T-helper 2 cell treated with Interferon-gamma antibody and Interleukin-4, amounts not matched to agents 100 ng/mL and 5 ng/mL, for 36 hours (primary cell): Measurements from ENCODE around the gene MSI2. TPM values are rescaled to one million over a fixed set of nuclear protein-coding genes. Genes with fewer than 3 reads are reported as not detected.
"Not testable (repeated sequence)": the region's sequence is repeated elsewhere in the genome, so short reads cannot be mapped to it uniquely, and the experiment has no call there.

ENCODE experiments used
- intact Hi-C: fragments of 100-400 bp; cut with micrococcal nuclease; formaldehyde crosslinking; loops from one replicate; pipeline ENCODE4 v1.15.1; 2023
- total RNA-seq: library from RNA; stranded (reverse); gene quantifications from 2 replicates; pipeline ENCODE4 v1.2.3, GENCODE V29; 2022

MSI2 gene
- 140 and 145 TPM in 2 replicates for total RNA-seq

DNA sequence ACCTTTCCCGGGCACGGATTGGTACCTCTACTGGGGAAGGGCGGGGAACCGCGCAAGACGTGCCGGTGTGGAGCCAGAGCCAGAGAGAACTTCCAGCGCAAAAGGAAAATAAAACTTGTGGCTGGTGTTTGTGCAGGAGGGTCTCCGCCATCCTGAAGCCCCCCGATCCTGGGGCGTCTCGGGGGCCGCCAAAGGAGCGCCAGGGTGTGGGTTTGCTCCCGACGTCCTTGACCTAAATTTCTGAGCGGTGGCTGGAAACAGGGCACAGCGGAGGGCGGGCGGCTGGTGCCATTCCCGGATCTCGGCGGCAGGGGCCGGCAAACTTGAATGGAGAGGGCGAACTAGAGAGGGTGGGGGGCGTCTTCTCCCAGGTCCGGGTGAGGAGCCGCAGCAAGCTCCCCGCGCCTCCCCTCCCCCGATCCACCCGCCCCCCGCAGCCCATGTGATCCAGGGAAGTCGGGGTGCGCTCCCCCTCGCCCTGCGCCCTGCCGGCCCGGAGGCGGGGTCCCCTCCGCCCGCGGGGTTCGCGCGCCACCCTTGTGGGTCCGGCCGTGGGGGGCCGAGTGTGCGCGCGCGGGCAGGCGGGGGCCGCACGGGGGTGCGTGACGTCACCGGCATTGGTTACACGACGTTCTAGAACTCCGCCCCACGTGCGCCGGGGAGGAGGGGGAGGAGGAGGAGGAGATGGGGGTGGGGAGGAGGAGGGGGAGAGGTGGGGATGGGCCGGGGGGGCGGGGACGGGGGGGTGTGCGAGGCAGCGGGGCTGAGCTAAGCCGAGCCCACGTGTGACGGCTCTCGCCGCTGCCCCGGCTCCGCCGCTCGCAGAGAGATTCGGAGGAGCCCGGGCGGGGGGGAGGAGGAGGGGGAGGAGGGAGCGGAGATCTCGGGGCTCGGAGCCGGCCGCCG lies at the start of gene MSI2:
Gene MSI2, plus strand, starts transcription at position 748 of the 906 bp plus-strand sequence. CDS start 220 bp downstream, outside the sequence.
- intact Hi-C loops: loop anchor here (5.0 kb wide), 5 partner anchors 169 to 731 kb away; partner anchors contain the start of genes AKAP1, SCPEP1 and VEZF1

GRCh38 chr17:57206928-57207327 lies 49.4 kb upstream of the MSI2 start:
- intact Hi-C loops: no loop called here

DNA sequence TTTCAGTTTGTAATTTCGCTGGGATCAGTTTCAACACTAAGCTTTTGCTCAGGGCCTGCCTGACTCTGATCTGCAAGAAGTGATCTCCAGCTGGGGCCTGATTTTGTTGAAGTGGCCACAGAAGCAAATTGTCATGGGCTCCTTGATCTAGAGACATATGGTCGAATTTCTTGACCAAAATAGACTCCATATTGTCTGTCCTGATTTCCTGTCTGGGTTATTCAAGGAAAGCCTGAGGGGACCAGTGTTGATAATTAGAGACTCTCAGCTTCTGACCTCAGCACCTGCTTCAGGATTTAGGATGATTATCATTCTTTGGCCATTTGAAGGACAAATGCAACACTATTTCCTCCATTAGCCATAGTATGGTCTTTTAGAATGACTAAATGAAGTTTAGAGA lies 48.9 kb upstream of the MSI2 start:
- intact Hi-C loops: no loop called here

- intact Hi-C loops: no loop called here
These were observed 46.1 kb upstream of the MSI2 start for GRCh38 chr17:57210224-57210553.

- intact Hi-C loops: no loop called here
These were observed 45.3 kb upstream of the MSI2 start for GRCh38 chr17:57210972-57211411.

DNA sequence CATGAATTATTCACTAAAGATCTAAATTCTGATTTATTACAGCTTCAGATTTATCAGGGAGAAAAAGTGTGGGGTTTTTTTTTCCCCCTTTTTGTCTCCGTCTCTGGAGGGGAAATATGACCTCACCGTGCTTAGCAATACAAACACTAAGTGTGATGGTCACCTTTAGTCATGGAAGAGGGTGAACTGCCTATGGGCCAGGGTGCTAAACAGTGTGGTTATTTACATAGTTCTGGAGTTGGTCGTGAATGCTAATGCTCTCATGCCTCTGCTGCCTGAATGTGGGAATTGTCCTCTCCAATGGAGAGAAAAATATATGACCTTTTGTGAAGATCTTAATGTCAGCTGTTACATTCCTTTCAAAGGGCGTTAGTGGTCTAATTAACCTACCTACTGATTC lies 44.8 kb upstream of the MSI2 start:
- intact Hi-C loops: no loop called here

GRCh38 chr17:57213180-57213825 lies 43.0 kb upstream of the MSI2 start:
- intact Hi-C loops: no loop called here

GRCh38 chr17:57215317-57215716 lies 41.0 kb upstream of the MSI2 start:
- intact Hi-C loops: no loop called here

DNA sequence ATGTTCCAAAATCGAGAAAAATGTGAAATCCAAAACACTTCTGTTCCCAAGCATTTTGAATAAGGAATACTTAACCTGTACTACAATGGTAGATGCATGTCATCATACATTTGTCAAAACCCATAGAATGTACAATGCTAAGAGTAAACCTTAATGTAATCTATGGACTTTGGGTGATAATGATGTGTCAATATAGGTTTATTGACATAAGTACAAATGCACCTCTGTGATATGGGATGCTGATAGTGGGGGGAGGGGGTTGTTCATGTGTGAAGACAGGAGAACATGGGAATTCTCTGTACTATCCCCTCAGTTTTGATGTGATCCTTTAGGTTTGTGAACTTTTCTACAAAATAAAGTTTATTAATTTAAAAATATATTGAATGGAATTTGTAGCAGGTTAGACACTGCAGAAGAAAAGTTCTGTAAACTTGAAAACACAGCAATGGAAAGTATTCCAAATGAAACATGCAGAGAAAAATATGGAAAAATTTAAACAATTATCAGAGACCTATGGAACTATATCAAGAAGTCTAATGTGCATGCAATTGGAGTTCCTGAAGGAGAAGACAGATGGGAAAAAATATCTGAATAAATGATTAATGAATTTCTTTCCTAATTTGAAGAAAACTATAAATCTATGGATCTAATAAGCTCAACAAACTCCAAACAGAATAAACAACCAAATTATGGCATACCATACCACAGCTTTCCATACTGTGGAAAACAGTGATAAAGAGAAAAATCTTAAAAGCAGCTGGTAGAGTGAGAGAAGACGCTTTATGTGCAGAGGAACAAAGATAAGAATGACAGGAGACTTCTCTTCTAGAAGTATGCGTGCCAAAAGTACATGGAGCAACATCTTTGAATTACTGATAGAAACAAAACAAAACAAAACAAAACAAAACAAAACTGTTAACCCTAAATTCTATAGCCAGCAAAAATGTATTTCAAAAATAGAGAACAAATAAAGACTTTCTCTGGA lies 34.7 kb upstream of the MSI2 start:
- intact Hi-C loops: no loop called here

DNA sequence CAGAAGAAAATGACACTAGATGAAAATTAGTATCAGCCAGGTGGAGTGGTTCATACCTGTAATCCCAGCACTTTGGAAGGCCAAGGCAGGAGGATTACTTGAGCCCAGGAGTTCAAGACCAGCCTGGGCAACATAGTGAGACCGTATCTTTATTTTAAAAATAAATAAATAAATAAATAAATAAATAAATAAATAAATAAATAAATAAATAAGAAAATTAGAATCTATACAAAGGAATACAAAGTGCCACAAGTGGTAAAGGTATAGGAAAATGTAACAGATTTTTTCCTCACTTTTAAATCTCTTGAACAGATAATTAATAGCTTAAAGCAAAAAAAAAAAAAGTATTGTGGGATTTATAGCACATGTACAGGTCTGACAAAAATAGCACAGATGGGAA lies 33.9 kb upstream of the MSI2 start:
- intact Hi-C loops: not testable (repeated sequence)

- intact Hi-C loops: no loop called here
These were observed 31.2 kb upstream of the MSI2 start for GRCh38 chr17:57225127-57225526.

DNA sequence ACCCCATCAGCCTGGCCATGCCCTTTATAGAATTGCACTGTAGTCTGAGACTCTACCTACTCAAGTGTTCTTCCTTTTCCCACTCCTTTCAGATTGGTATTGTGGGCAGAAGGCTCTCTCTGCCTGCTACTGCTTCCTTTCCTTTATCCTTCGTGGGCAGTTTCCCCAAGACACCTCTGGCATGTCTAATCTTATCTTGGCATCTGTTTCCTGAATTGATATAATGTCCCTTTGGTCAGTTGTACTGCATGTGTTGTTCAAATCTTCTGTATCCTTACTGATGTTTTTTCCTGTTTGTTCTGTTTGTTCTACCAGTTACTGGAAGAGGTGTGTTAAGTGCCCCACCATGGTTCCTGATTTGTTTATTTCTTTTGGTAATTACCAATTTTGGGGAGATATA lies 29.5 kb upstream of the MSI2 start:
- intact Hi-C loops: no loop called here

DNA sequence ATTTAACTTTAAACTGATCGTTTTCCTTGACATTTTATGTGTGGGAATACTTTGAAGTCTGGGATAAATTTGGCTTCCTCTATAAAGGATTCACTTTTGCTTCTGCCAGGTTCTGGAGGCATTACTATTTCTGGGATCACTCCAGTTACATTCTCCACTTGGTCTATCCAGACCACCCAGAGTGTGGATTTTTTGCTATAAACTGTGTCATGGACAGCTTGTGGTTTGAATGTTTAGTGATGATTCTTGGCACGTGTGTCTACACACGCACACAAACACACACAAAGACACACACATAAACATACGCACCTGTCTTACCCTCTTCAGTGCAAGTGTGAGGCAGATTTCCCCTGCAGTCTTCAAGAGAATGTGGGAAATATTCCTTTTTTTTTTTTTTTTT lies 27.4 kb upstream of the MSI2 start:
- intact Hi-C loops: no loop called here

DNA sequence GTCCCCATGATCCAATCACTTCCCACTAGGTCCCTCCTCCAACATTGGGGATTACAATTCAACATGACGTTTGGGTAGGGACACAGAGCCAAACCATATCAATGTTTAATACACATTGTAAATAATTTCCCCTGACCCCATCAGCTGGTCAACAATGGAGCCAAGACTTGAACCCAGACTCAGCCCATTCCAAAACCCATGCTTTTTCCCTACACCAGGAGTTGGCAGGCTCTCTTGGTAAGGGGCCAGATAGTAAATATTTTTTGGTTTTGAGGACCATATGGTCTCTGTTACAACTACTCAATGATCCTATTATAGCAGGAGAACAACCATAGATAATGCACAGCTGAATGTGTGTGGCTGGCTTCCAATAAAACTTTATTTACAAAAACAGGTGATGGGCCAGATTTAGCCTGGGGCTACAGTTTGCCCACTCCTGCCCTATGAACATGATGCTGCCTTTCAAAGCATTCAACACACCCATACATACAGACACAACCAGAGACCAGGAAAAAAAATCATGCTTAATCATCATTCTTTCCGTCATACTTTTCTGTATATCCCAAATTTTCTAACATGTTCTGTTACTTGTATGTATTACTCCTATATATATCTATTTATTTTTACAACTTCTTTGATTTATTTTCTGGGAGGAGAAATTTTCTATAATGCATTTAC lies 22.1 kb upstream of the MSI2 start:
- intact Hi-C loops: no loop called here

DNA sequence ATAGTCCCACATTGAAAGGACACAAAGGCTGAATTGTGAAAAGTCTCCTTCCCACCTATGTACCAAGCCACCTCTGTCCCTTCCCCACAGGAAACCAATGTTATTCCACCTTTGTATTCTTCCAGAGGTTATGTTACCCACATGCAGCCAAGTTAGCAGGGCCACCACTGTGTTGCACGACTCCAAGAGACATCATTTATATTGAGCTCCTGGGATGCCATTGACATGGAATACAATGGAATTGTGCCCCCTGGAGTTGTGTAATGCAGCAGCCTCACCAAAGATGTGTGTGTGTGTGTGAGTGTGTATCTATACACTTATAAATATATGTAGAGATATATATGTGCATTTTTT lies 21.6 kb upstream of the MSI2 start:
- intact Hi-C loops: no loop called here

DNA sequence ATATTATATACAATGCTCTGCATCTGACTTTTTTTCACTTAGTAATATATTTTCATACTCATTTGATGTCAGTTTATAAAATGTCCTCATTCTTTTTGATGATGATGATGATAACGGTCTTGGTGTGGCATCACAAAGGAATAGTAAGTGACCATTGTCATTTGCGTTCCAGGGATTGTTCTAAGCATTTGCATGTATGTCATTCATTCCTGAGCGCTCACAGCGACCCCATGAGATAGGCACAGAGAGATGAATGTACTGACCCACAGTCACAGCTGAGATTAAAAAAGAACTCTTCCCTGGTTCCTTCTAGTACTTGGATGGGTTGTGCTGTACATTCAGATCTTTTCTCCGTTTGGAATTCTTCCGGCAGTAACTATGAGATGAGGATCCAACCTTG lies 21.2 kb upstream of the MSI2 start:
- intact Hi-C loops: no loop called here

DNA sequence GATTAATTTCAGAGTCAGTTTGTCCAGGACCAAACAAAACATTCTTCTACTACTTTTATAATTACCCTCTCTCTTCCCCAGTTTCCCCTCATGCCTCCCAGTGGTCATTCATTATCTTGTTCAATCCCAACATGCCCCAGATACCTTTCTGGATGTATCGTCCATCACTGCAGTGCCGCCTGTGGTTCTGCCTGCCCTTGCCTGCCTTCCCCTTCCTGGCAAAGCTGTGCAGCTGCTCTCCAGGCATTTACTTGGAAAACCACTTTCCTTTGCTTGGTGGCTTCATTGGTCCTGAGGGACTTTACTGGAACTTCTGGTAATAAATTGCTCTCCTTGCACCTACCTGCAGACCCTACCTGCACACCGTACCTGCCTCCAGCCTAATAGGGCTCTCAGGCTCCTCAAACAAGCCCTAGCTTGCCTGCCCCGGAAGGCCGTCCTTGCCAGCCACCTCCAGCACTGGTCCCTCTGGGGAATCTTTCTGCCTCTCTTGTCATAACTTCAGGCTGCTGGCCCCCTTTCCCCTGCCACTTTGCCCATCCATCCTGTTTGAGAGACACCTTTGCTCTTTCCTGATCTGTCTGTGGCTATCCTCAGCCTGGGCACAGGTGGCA lies 19.5 kb upstream of the MSI2 start:
- intact Hi-C loops: no loop called here

- intact Hi-C loops: loop anchor here (5.0 to 10.0 kb wide), 2 partner anchors 294 to 592 kb away; no protein-coding TSS in a partner anchor
These were observed 15.7 kb upstream of the MSI2 start for GRCh38 chr17:57240648-57241047.

- intact Hi-C loops: loop anchor here (2.0 to 10.0 kb wide), 3 partner anchors 163 to 590 kb away; no protein-coding TSS in a partner anchor
These were observed 14.2 kb upstream of the MSI2 start for GRCh38 chr17:57242148-57242547.

DNA sequence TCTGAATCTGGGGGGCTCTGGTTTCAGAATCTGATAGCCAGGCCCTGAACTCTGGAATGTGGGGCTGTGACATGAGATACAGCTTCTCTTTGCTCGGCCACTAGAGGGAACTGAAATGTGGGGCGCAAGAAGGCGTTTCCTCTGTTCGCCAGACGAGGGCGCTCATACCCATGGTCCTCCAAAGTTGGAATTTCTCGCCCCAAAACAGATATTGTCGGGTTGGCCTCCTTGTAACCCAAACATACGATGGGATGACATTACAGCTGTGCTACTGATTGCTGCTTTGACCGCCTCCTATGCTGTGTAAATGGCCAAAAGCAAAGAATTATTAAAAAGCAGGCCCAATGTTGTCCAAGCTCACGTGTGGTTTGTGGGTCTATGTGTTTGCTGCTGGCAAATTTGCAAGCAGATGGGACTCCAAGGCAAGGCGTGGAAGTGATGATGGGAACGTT lies 13.1 kb upstream of the MSI2 start:
- intact Hi-C loops: loop anchor here (1.0 to 10.0 kb wide), 7 partner anchors 42 to 589 kb away; no protein-coding TSS in a partner anchor
